IMR-90 (cell line): ENCODE measurements around the gene RMDN2. TPM values are rescaled to one million over a fixed set of nuclear protein-coding genes. Genes with fewer than 3 reads are reported as not detected.

ENCODE experiments used
- ATAC-seq: fragments of 200-7000 bp; cut with Tn5 transposase; 2 replicates; pipeline ENCODE4 v1.9.1; 2020; ENCODE audit warnings: low read depth, mild to moderate bottlenecking, moderate library complexity
- BruUV-seq: library from RNA; stranded (reverse); fragments of 400-500 nt; replicated peaks from 2 replicates; lab custom pipeline; 2021; lab: Mats Ljungman, UMichigan
- CTCF ChIA-PET: fragments of 300-600 bp; formaldehyde crosslinking; extraction: SDS; loops from one replicate; lab custom pipeline; 2021; ENCODE audit warnings: antibody characterized with exemption; lab: Yijun Ruan, JAX
- POLR2A ChIA-PET: fragments of 300-600 bp; sonication (Branson Sonifier 250); formaldehyde crosslinking; loops from one replicate; lab custom pipeline; 2022; ENCODE audit warnings: antibody characterized with exemption; ENCODE audit not compliant: unreplicated experiment; lab: Charles Lee
- DNase-seq: peaks from one replicate; pipeline ENCODE4 v3.0.0; 2013
- H2AFZ ChIP-seq: replicated peaks from 2 replicates; pipeline ENCODE3; 2013; ENCODE audit warnings: low read length, mild to moderate bottlenecking; ENCODE audit not compliant: poor library complexity
- H2AK5ac ChIP-seq: 2 replicates; pipeline ENCODE4 v1.6.1; 2013; ENCODE audit warnings: low read depth, low read length, inconsistent platforms
- H2AK9ac ChIP-seq: replicated peaks from 2 replicates; pipeline ENCODE3; 2013; ENCODE audit warnings: mild to moderate bottlenecking, low read depth, low read length, moderate library complexity; ENCODE audit not compliant: poor library complexity
- H2BK120ac ChIP-seq: 2 replicates; pipeline ENCODE4 v1.6.1; 2013; ENCODE audit warnings: low read depth, low read length, inconsistent platforms
- H2BK15ac ChIP-seq: 3 replicates; pipeline ENCODE4 v1.6.1; 2013; ENCODE audit warnings: low read depth, low read length, inconsistent platforms
- H2BK20ac ChIP-seq: 2 replicates; pipeline ENCODE4 v1.6.1; 2013; ENCODE audit warnings: low read depth, mild to moderate bottlenecking, inconsistent platforms, low read length, moderate library complexity
- H2BK5ac ChIP-seq: 2 replicates; pipeline ENCODE4 v1.6.1; 2013; ENCODE audit warnings: mild to moderate bottlenecking, low read depth, low read length, inconsistent platforms; ENCODE audit not compliant: poor library complexity, severe bottlenecking
- H3K14ac ChIP-seq: replicated peaks from 2 replicates; pipeline ENCODE4 v1.6.1; 2013; ENCODE audit warnings: low read depth, low read length, inconsistent platforms
- H3K18ac ChIP-seq: 2 replicates; pipeline ENCODE4 v1.6.1; 2013; ENCODE audit warnings: low read depth, low read length, control low read depth
- H3K23ac ChIP-seq: 2 replicates; pipeline ENCODE4 v1.6.1; 2013; ENCODE audit warnings: low read depth, low read length, inconsistent platforms
- H3K27ac ChIP-seq: 2 replicates; pipeline ENCODE4 v1.5.1; 2013; ENCODE audit warnings: mild to moderate bottlenecking, control low read depth, low read length; ENCODE audit not compliant: insufficient read depth
- H3K27me3 ChIP-seq: 2 replicates; pipeline ENCODE4 v1.6.1; 2013; ENCODE audit warnings: low read length; ENCODE audit not compliant: control insufficient read depth, insufficient read depth
- H3K36me3 ChIP-seq: 2 replicates; pipeline ENCODE4 v1.6.1; 2013; ENCODE audit warnings: low read length, mixed read lengths; ENCODE audit not compliant: control insufficient read depth, insufficient read depth
- H3K4ac ChIP-seq: 2 replicates; pipeline ENCODE4 v1.6.1; 2013; ENCODE audit warnings: low read depth, low read length, inconsistent platforms
- H3K4me1 ChIP-seq: 2 replicates; pipeline ENCODE4 v1.6.1; 2013; ENCODE audit warnings: low read length, mixed read lengths; ENCODE audit not compliant: control insufficient read depth, insufficient read depth
- H3K4me2 ChIP-seq: 2 replicates; pipeline ENCODE4 v1.6.1; 2013; ENCODE audit warnings: low read depth, mild to moderate bottlenecking, control low read depth, low read length, moderate library complexity
- H3K4me3 ChIP-seq: 2 replicates; pipeline ENCODE4 v1.5.1; 2013; ENCODE audit warnings: low read depth, mild to moderate bottlenecking, control low read depth, low read length, moderate library complexity; ENCODE audit not compliant: insufficient read depth
- H3K56ac ChIP-seq: 2 replicates; pipeline ENCODE4 v1.6.1; 2013; ENCODE audit warnings: low read length, inconsistent platforms; ENCODE audit not compliant: insufficient read depth; ENCODE audit errors: extremely low read depth
- H3K79me1 ChIP-seq, 2 experiments: 2 replicates each; pipeline ENCODE4 v1.6.1; 2013; ENCODE audit warnings: low read length in 2 of 2, inconsistent platforms in 1 of 2, low read depth in 1 of 2
- H3K9ac ChIP-seq: 2 replicates; pipeline ENCODE4 v1.6.1; 2013; ENCODE audit warnings: low read depth, low read length, control low read depth
- H3K9me1 ChIP-seq: 2 replicates; pipeline ENCODE4 v1.6.1; 2013; ENCODE audit warnings: low read length, inconsistent platforms; ENCODE audit not compliant: insufficient read depth
- H3K9me3 ChIP-seq: 2 replicates; pipeline ENCODE4 v1.6.1; 2013; ENCODE audit warnings: low read length; ENCODE audit not compliant: control insufficient read depth, insufficient read depth
- H4K20me1 ChIP-seq: 2 replicates; pipeline ENCODE4 v1.6.1; 2013; ENCODE audit warnings: low read length, inconsistent platforms; ENCODE audit not compliant: insufficient read depth
- H4K5ac ChIP-seq: 2 replicates; pipeline ENCODE4 v1.6.1; 2013; ENCODE audit warnings: mild to moderate bottlenecking, low read depth, low read length, control low read depth
- H4K8ac ChIP-seq, 2 experiments: 2 replicates each; pipeline ENCODE4 v1.6.1; 2013; ENCODE audit warnings: low read depth in 2 of 2, low read length in 2 of 2, control low read depth in 1 of 2, inconsistent platforms in 1 of 2
- H4K91ac ChIP-seq: 2 replicates; pipeline ENCODE4 v1.6.1; 2013; ENCODE audit warnings: low read depth, low read length, inconsistent platforms; ENCODE audit not compliant: insufficient read depth
- CEBPB ChIP-seq: IDR thresholded peaks from 2 replicates; pipeline ENCODE4 v1.6.1; 2012; ENCODE audit warnings: low read depth, low read length, improper control_type of control experiment
- CHD1 ChIP-seq: IDR thresholded peaks from 2 replicates; pipeline ENCODE4 v1.6.1; 2012; ENCODE audit warnings: low read depth, low read length, improper control_type of control experiment
- MAFK ChIP-seq: IDR thresholded peaks from 2 replicates; pipeline ENCODE4 v1.6.1; 2012; ENCODE audit warnings: low read depth, low read length, improper control_type of control experiment
- MXI1 ChIP-seq: IDR thresholded peaks from 2 replicates; pipeline ENCODE4 v1.6.1; 2012; ENCODE audit warnings: low read depth, mild to moderate bottlenecking, low read length, moderate library complexity, borderline replicate concordance
- POLR2A ChIP-seq: IDR thresholded peaks from 2 replicates; pipeline ENCODE4 v1.6.1; 2012; ENCODE audit warnings: mild to moderate bottlenecking, low read depth, low read length
- RFX5 ChIP-seq: IDR thresholded peaks from 2 replicates; pipeline ENCODE4 v1.8.0; 2012; ENCODE audit warnings: low read depth, mild to moderate bottlenecking, low read length, moderate library complexity
- SMC3 ChIP-seq: fragments of 150-350 bp; IDR thresholded peaks from 2 replicates; pipeline ENCODE4 v1.6.1; 2016; ENCODE audit warnings: low read depth, mild to moderate bottlenecking, antibody characterized with exemption, low read length, moderate library complexity
- WGBS, 2 experiments: methylation state at CpG; one replicate each; pipeline versions ENCODE4 v1.1.5 to v1.1.7; 2013; ENCODE audit warnings: missing lambda C conversion rate in 2 of 2; ENCODE audit not compliant: insufficient read length in 1 of 2; ENCODE audit errors: extremely low coverage in 2 of 2; 5-methylcytosine and 5-hydroxymethylcytosine counted together
- dilution Hi-C: fragments of 300-500 bp; cut with HindIII; formaldehyde crosslinking; loops from one replicate; pipeline ENCODE4 v1.14.3; 2018; ENCODE audit warnings: low sequenced_read_pairs; ENCODE audit not compliant: unreplicated experiment
- in situ Hi-C: fragments of 300-500 bp; cut with MboI; formaldehyde crosslinking; loops from 3 replicates; pipeline ENCODE4 v1.14.3; 2019; ENCODE audit warnings: low sequenced_read_pairs, inconsistent platforms, mixed read lengths
- intact Hi-C: fragments of 100-400 bp; cut with micrococcal nuclease; formaldehyde crosslinking; loops from 2 replicates; pipeline ENCODE4 v1.10.0; 2022
- polyA plus RNA-seq, 3 experiments: library from polyadenylated mRNA; depleted of rRNA; stranded (reverse); fragments of >200 nt; gene quantifications; 2 replicates each; pipeline ENCODE4 v1.2.3, GENCODE V29; 2012; ENCODE audit warnings: low replicate concordance in 1 of 3
- total RNA-seq: library from RNA; depleted of rRNA; stranded (reverse); fragments of >200 nt; gene quantifications from 2 replicates; pipeline ENCODE4 v1.2.3, GENCODE V29; 2012
- TF ChIP-seq, protein P1 (sequence below): fragments of 150-350 bp; IDR thresholded peaks from 2 replicates; pipeline ENCODE4 v1.6.1; 2017; ENCODE audit warnings: mild to moderate bottlenecking, antibody characterized with exemption, low read length, low read depth

RMDN2 gene
- total and polyA plus RNA-seq, 2 of the 4 experiments (the other 2 are of a cell fraction) = 2.3 to 3.0 TPM

DNA sequence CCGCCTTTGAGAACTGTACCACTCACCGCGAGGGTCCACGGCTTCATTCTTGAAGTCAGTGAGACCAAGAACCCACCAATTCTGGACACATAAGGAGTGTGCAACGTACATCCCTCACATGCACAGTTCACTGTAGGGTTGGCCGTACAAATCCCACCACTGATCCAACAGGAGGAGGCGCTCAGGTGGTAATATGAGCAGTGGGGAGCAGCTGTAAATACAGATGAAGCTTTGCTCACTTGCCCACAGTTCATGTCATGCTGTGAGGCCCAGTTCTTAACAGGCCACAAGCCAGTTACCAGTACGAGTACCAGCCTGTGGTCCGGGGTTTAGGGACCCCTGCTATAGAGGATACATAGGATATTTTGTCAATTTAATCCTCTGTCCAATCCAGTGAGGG, 96.5 kb downstream of the RMDN2 start:
- no peaks in the 10 kb centered on the region for H3K36me3 ChIP-seq
- no peak overlapping the region for H4K91ac ChIP-seq
- BruUV-seq = no TSS peak
- no peak overlapping the region for H3K4me3 ChIP-seq
- whole genome bisulfite sequencing, 2 experiments = 80% methylated on average over 1 of the region's 9 CpGs; no CpG with 5 or more reads in 1 of the 2 experiments
- H3K27me3 ChIP-seq = peaks cover 2% of the 10 kb centered on the region; the same call in 1 of the 2 replicates
- no peak overlapping the region for H3K23ac ChIP-seq
- no peak overlapping the region for H2BK20ac ChIP-seq
- POLR2A ChIA-PET = no interaction called here
- no peak overlapping the region for H3K4me2 ChIP-seq
- no peak overlapping the region for H2AFZ ChIP-seq
- no peak overlapping the region for H3K27ac ChIP-seq
- DNase-seq = no peak
- dilution Hi-C loops (no loop called here), in situ Hi-C loops (no loop called here), intact Hi-C loops (no loop called here)
- no peak overlapping the region for H3K56ac ChIP-seq
- no peaks in the 10 kb centered on the region for H3K4me1 ChIP-seq
- TF ChIP-seq MXI1 (no peak), SMC3 (no peak), MAFK (no peak), CHD1 (no peak), POLR2A (no peak), RFX5 (no peak), CEBPB (no peak)
- TF ChIP-seq, protein P1, sequence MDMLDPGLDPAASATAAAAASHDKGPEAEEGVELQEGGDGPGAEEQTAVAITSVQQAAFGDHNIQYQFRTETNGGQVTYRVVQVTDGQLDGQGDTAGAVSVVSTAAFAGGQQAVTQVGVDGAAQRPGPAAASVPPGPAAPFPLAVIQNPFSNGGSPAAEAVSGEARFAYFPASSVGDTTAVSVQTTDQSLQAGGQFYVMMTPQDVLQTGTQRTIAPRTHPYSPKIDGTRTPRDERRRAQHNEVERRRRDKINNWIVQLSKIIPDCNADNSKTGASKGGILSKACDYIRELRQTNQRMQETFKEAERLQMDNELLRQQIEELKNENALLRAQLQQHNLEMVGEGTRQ = no peak
- no peak overlapping the region for H2AK9ac ChIP-seq
- H4K5ac ChIP-seq = no peak overlapping the region
- no peak overlapping the region for H3K14ac ChIP-seq
- no peak overlapping the region for H2BK5ac ChIP-seq
- H2BK120ac ChIP-seq = no peak overlapping the region
- H3K9me3 ChIP-seq = no peaks in the 10 kb centered on the region
- no peaks in the 10 kb centered on the region; the same call in 1 of the 2 replicates for H3K9me1 ChIP-seq
- no peaks in the 10 kb centered on the region for H3K79me1 ChIP-seq
- H3K18ac ChIP-seq = no peak overlapping the region
- H4K8ac ChIP-seq = no peak overlapping the region
- CTCF ChIA-PET = no interaction called here
- ATAC-seq = no peak
- no peak overlapping the region for H3K4ac ChIP-seq
- no peak overlapping the region for H2AK5ac ChIP-seq
- H3K9ac ChIP-seq = no peak overlapping the region
- no peaks in the 10 kb centered on the region for H4K20me1 ChIP-seq
- H2BK15ac ChIP-seq = no peak overlapping the region
